Upper lobe of left lung (tissue), 6 donors: ENCODE results near the gene RING1. TPM values are rescaled to one million over a fixed set of nuclear protein-coding genes. Genes with fewer than 3 reads are reported as not detected.

Experiments
- ATAC-seq, 2 donors: fragments of 200-7000 bp; cut with Tn5 transposase; one replicate each; pipeline ENCODE4 v1.9.1; 2022; ENCODE audit warnings: mild to moderate bottlenecking in 2 of 2, moderate library complexity in 2 of 2; ENCODE audit not compliant: low FRiP score in 2 of 2
- DNase-seq, 2 donors: peaks; one replicate each; pipeline ENCODE4 v3.0.0-alpha.2; 2019 to 2020
- H3K27ac ChIP-seq, 4 donors: fragments of 200-600 bp; sonication (generic); one replicate each; pipeline ENCODE4 v1.5.1; 2016 to 2019
- H3K27me3 ChIP-seq, 4 donors: fragments of 200-600 bp; sonication (generic); one replicate each; pipeline ENCODE4 v1.5.1; 2017 to 2019
- H3K36me3 ChIP-seq, 4 donors: fragments of 200-600 bp; sonication (generic); one replicate each; pipeline ENCODE4 v1.5.1; 2016 to 2019
- H3K4me1 ChIP-seq, 4 donors: fragments of 200-600 bp; sonication (generic); one replicate each; pipeline ENCODE4 v1.5.1; 2018 to 2019
- H3K4me3 ChIP-seq, 4 donors: fragments of 200-600 bp; sonication (generic); one replicate each; pipeline ENCODE4 v1.5.1; 2017 to 2019; ENCODE audit warnings: mild to moderate bottlenecking in 2 of 4, moderate library complexity in 1 of 4
- H3K9me3 ChIP-seq, 4 donors: fragments of 200-600 bp; sonication (generic); one replicate each; pipeline ENCODE4 v1.5.1; 2018 to 2019
- CTCF ChIP-seq, 6 experiments: fragments of 450-650 bp in 4 of 6; fragments of 200-600 bp in 2 of 6; sonication (generic) in 2 of 6; IDR thresholded peaks; one replicate each; pipeline ENCODE4 v1.5.1; 2016 to 2019; ENCODE audit warnings: antibody characterized with exemption in 6 of 6
- EP300 ChIP-seq, 4 donors: sonication (generic); formaldehyde crosslinking; IDR thresholded peaks; one replicate each; pipeline ENCODE4 v1.5.1; 2017; ENCODE audit warnings: antibody characterized with exemption in 4 of 4, control low read depth in 2 of 4
- POLR2A ChIP-seq, 4 donors: fragments of 450-650 bp; IDR thresholded peaks; one replicate each; pipeline ENCODE4 v1.5.1; 2016 to 2017; ENCODE audit warnings: antibody characterized with exemption in 4 of 4, mild to moderate bottlenecking in 2 of 4
- POLR2AphosphoS5 ChIP-seq, 2 donors: sonication (generic); formaldehyde crosslinking; IDR thresholded peaks; one replicate each; pipeline ENCODE4 v1.5.1; 2017; ENCODE audit warnings: antibody characterized with exemption in 2 of 2
- WGBS, 2 donors: methylation state at CpG; one replicate each; pipeline ENCODE4 v1.1.5; 2017 to 2018; 5-methylcytosine and 5-hydroxymethylcytosine counted together
- total RNA-seq, 6 donors: library from RNA; depleted of rRNA in 4 of 6; stranded (reverse); fragments of >200 nt in 4 of 6; gene quantifications; one replicate each; pipeline versions ENCODE4 v1.1.0 to v1.2.1, GENCODE V29; 2016 to 2021
- donor health status: DM: no; HTN: no; CAD: no; lungs with moderate emphysema.
- donor health status: DM: no; HTN: yes; CAD: no; lungs with severe emphysema.

The RING1 gene
- total RNA-seq = 10 to 100 TPM; 17.9 to 50.6 (median 40.4) TPM

GRCh38 chr6:33208091-33208967 is at the start of gene RING1:
Gene RING1 (plus strand): TSS chr6:33208500. CDS start chr6:33208823, 323 bp downstream.
- H3K4me3 ChIP-seq = peak within 1 kb of the TSS; percentile 62 to 91 (median 82)
- 0 to 2% methylated on average over 17 to 18 of the region's 86 CpGs for WGBS, 2 donors
- peaks cover 37 to 54% (median 41%) of the 10 kb centered on the region in 4 donors for H3K4me1 ChIP-seq
- DNase-seq (peak; percentile 91 to 97), ATAC-seq (peak; percentile 75 to 93)
- peaks cover 4 to 30% (median 17%) of the 10 kb centered on the region in 4 donors for H3K36me3 ChIP-seq
- peak within 1 kb of the TSS; percentile 84 to 94 (median 90) for H3K27ac ChIP-seq
- TF ChIP-seq POLR2AphosphoS5 (IDR thresholded peaks at IDR 0.05) (peak; percentile 100), EP300 (IDR thresholded peaks at IDR 0.05) (peak in 1 of 4 donors; percentile 58), POLR2A (IDR thresholded peaks at IDR 0.05) (peak; percentile 68 to 99 (median 94)), CTCF (IDR thresholded peaks at IDR 0.05) (peak in 3 of 6 experiments; percentile 15 to 34 (median 31))
- H3K27me3 ChIP-seq = no peaks in the 10 kb centered on the region
- no peaks in the 10 kb centered on the region for H3K9me3 ChIP-seq

- Histone ChIP-seq H3K9me3 (no peaks in the 10 kb centered on the region), H3K36me3 (no peaks in the 10 kb centered on the region), H3K4me3 (no peak overlapping the region), H3K27ac (no peak overlapping the region), H3K27me3 (no peaks in the 10 kb centered on the region), H3K4me1 (peaks cover 14 to 18% (median 16%) of the 10 kb centered on the region in 4 donors)
- DNase-seq (no peak), ATAC-seq (no peak)
- WGBS, 2 donors = 90 to 94% methylated on average over 11 of the region's 11 CpGs
- TF ChIP-seq EP300 (IDR thresholded peaks at IDR 0.05) (no peak), POLR2A (IDR thresholded peaks at IDR 0.05) (no peak)
Observed at GRCh38 chr6:33160096-33160495, 48.2 kb upstream of the RING1 start.

GRCh38 chr6:33160728-33161344 is 47.5 kb upstream of the RING1 start:
- no peaks in the 10 kb centered on the region for H3K27me3 ChIP-seq
- H3K36me3 ChIP-seq = no peaks in the 10 kb centered on the region
- H3K4me1 ChIP-seq = peaks cover 14 to 18% (median 16%) of the 10 kb centered on the region in 4 donors
- H3K27ac ChIP-seq = peak overlapping the region in 3 of 4 donors; percentile 11 to 70 (median 63)
- DNase-seq (peak in 1 of 2 donors; percentile 68), ATAC-seq (peak; percentile 61 to 77)
- no peak for TF ChIP-seq POLR2AphosphoS5 (IDR thresholded peaks at IDR 0.05)
- no peak for TF ChIP-seq POLR2A (IDR thresholded peaks at IDR 0.05)
- TF ChIP-seq CTCF (IDR thresholded peaks at IDR 0.05) = no peak
- TF ChIP-seq EP300 (IDR thresholded peaks at IDR 0.05) = no peak
- 32 to 42% methylated on average over 8 to 13 of the region's 13 CpGs for WGBS, 2 donors
- H3K4me3 ChIP-seq = peak overlapping the region in 2 of 4 donors; percentile 58
- H3K9me3 ChIP-seq = no peaks in the 10 kb centered on the region

- TF ChIP-seq CTCF (IDR thresholded peaks at IDR 0.05) (peak; percentile 93 to 96 (median 94)), POLR2AphosphoS5 (IDR thresholded peaks at IDR 0.05) (no peak), POLR2A (IDR thresholded peaks at IDR 0.05) (no peak)
- peak overlapping the region; percentile 11 to 70 (median 40) for H3K27ac ChIP-seq
- H3K9me3 ChIP-seq = no peaks in the 10 kb centered on the region
- 7 to 8% methylated on average over 22 to 52 of the region's 58 CpGs for WGBS, 2 donors
- H3K4me1 ChIP-seq = peaks cover 14 to 18% (median 16%) of the 10 kb centered on the region in 4 donors
- no peaks in the 10 kb centered on the region for H3K36me3 ChIP-seq
- H3K4me3 ChIP-seq = peak overlapping the region; percentile 31 to 58 (median 53)
- peak; percentile 88 to 97 for DNase-seq
- peak; percentile 93 to 97 for ATAC-seq
- no peaks in the 10 kb centered on the region for H3K27me3 ChIP-seq
Observed at GRCh38 chr6:33161354-33162331, 46.7 kb upstream of the RING1 start.
